K562 (cell line): ENCODE results near the gene TMEM117.
"Not testable (repeated sequence)": the region's sequence is repeated elsewhere in the genome, so short reads cannot be mapped to it uniquely, and the experiment has no call there.

Source experiments
- ESRRA ChIP-seq: fragments of 450-650 bp; IDR thresholded peaks from 2 replicates; pipeline ENCODE4 v1.6.1; 2014; ENCODE audit warnings: low read depth, mild to moderate bottlenecking, moderate library complexity, borderline replicate concordance
- POLR2A ChIP-seq: fragments of 450-650 bp; conservative IDR thresholded peaks from 2 replicates; pipeline ENCODE4 v1.6.1; 2016
- TCF7 ChIP-seq: sonication (generic); IDR thresholded peaks from 2 replicates; pipeline ENCODE4 v1.6.1; 2016; ENCODE audit warnings: antibody characterized with exemption, borderline replicate concordance
- TEAD4 ChIP-seq, 2 experiments: sonication (generic) in 1 of 2; formaldehyde crosslinking in 1 of 2; IDR thresholded peaks; 2 replicates each; pipeline versions ENCODE4 v1.6.1 to v1.8.0; 2012 to 2022; ENCODE audit warnings: borderline replicate concordance in 1 of 2, inconsistent platforms in 1 of 2, low read length in 1 of 2, mild to moderate bottlenecking in 1 of 2, missing genetic modification reagents in 1 of 2
- YY1 ChIP-seq, 3 experiments: IDR thresholded peaks; 2 replicates each; pipeline ENCODE4 v1.6.1; 2011; ENCODE audit warnings: low read length in 2 of 3, mild to moderate bottlenecking in 2 of 3, moderate library complexity in 2 of 3, borderline replicate concordance in 1 of 3, control low read depth in 1 of 3, low read depth in 1 of 3; ENCODE audit not compliant: insufficient read depth in 3 of 3, insufficient replicate concordance in 2 of 3, control insufficient read depth in 1 of 3, insufficient read length in 1 of 3; ENCODE audit errors: extremely low read depth in 1 of 3
- ZNF282 ChIP-seq: sonication (generic); formaldehyde crosslinking; IDR thresholded peaks from 2 replicates; pipeline ENCODE4 v1.8.1; 2023; ENCODE audit warnings: missing genetic modification reagents

- TF ChIP-seq ZNF282 (CRISPR knock-in tag); YY1 (IDR thresholded peaks at IDR 0.05; ENCODE audit: borderline replicate concordance in 1 of 3, control insufficient read depth in 1 of 3, extremely low read depth in 1 of 3, insufficient read depth in 3 of 3, insufficient read length in 1 of 3, insufficient replicate concordance in 2 of 3, low read depth in 1 of 3, low read length in 2 of 3); TCF7; TEAD4 (IDR thresholded peaks at IDR 0.05; ENCODE audit: low read length); TEAD4 (CRISPR knock-in tag; IDR thresholded peaks at IDR 0.05; ENCODE audit: borderline replicate concordance); POLR2A; ESRRA: not testable (repeated sequence)
Observed at GRCh38 chr12:44195719-44196118, 359.8 kb downstream of the TMEM117 start.
